Brain microvascular endothelial cell (primary cell): ENCODE measurements around the gene FBXO48.

Source experiments
- DNase-seq: peaks from one replicate; pipeline ENCODE4 v3.0.0-alpha.2; 2020
- H3K27ac ChIP-seq: fragments of 250-450 bp; sonication (Bioruptor Pico); 2 replicates; pipeline ENCODE4 v1.5.1; 2020; ENCODE audit warnings: mild to moderate bottlenecking, moderate library complexity
- H3K27me3 ChIP-seq: fragments of 250-450 bp; sonication (Bioruptor Pico); replicated peaks from 2 replicates; pipeline ENCODE4 v1.5.1; 2020; ENCODE audit warnings: mild to moderate bottlenecking
- H3K36me3 ChIP-seq: fragments of 250-450 bp; sonication (Bioruptor Pico); replicated peaks from 2 replicates; pipeline ENCODE4 v1.5.1; 2020; ENCODE audit warnings: mild to moderate bottlenecking
- H3K4me3 ChIP-seq: 2 replicates; pipeline ENCODE4 v1.5.1; 2011; ENCODE audit warnings: low read depth, mild to moderate bottlenecking, control low read depth, low read length, moderate library complexity
- in situ Hi-C: cut with HindIII; loops from 2 replicates; pipeline ENCODE4 v1.10.0; 2017; ENCODE audit warnings: low sequenced_read_pairs, low pct_ligation_motif_present
- TF ChIP-seq, protein P1 (sequence below): IDR thresholded peaks from 2 replicates; pipeline ENCODE4 v1.5.1; 2011; ENCODE audit warnings: low read depth, mild to moderate bottlenecking, moderate library complexity, low read length, control low read depth, inconsistent platforms; ENCODE audit errors: missing control alignments

FBXO48 gene

DNA sequence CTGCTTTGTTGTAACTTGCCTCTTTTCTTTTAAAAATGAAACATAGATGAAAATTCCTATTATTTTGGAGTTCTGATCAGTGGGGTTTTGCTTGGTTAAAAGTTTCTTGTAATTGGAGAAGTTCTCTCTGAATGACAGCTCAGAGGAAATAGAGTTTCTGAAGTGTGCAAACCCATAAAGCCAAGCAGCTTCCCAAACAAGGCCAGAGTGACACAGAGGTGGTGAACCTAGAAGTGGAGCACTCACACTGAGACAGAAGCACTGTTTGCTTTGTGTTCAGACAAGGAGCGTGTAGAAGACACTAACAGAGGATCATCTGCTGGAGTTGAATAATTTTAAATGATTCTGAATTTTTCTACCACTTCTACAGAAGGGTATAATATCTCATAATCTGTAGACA is 49.2 kb downstream of the FBXO48 start:
- in situ Hi-C loops, result no loop called here
- no peak for DNase-seq
- H3K4me3 ChIP-seq, result no peak overlapping the region
- H3K27me3 ChIP-seq, result no peaks in the 10 kb centered on the region
- no peaks in the 10 kb centered on the region for H3K36me3 ChIP-seq
- no peak overlapping the region for H3K27ac ChIP-seq
- TF ChIP-seq, protein P1, sequence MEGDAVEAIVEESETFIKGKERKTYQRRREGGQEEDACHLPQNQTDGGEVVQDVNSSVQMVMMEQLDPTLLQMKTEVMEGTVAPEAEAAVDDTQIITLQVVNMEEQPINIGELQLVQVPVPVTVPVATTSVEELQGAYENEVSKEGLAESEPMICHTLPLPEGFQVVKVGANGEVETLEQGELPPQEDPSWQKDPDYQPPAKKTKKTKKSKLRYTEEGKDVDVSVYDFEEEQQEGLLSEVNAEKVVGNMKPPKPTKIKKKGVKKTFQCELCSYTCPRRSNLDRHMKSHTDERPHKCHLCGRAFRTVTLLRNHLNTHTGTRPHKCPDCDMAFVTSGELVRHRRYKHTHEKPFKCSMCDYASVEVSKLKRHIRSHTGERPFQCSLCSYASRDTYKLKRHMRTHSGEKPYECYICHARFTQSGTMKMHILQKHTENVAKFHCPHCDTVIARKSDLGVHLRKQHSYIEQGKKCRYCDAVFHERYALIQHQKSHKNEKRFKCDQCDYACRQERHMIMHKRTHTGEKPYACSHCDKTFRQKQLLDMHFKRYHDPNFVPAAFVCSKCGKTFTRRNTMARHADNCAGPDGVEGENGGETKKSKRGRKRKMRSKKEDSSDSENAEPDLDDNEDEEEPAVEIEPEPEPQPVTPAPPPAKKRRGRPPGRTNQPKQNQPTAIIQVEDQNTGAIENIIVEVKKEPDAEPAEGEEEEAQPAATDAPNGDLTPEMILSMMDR, result no peak

DNA sequence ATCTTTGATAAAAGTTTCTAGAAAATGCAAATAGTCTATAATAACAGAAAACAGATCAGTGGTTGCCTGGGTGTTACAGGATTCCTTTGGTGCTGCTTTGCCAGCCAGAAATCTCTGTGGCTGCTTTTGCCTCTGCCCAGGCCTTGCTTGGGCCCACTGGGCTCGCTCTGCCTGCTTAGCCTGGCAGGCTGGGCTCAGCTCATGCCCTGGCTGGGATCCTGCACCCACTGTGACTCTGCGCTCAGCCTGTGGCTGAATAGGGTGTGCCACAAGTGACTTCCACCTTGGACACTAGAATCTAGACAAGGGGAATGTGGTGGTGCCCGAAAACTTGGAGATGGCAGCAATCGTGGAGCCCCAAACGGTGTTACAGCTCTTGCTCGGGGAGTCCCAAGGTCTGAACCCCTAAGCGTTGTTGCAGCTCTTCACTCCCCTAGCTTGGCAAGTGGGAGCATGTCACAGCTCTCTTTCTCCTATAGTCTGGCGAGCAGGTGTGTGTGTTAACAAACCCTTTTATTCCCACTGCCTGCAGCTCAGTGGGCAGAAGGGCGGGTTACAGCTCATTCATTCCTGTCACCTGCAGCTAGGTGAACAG is 50.9 kb downstream of the FBXO48 start:
- no peaks in the 10 kb centered on the region for H3K27me3 ChIP-seq
- no peak overlapping the region for H3K27ac ChIP-seq
- TF ChIP-seq, protein P1, result no peak
- H3K4me3 ChIP-seq, result no peak overlapping the region
- in situ Hi-C loops, result no loop called here
- no peaks in the 10 kb centered on the region for H3K36me3 ChIP-seq
- no peak for DNase-seq

DNA sequence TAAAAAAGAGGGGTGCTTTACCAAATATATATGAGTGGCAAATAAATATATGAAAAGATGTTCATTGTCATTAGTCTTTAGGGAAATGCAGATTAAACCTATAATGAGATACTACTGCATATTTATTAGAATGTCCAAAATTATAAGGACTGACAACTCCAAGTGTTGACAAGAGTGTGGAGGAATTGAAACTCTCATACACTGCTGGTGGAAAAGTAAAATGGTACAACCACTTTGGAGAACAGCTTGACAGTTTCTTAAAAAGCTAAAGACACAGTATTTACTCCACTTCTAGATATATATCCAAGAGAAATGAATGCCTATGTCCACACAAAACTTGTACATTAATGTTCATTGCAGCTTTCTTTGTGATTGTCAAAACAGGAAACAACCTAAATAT is 51.6 kb downstream of the FBXO48 start:
- Histone ChIP-seq H3K4me3 (no peak overlapping the region), H3K27ac (no peak overlapping the region), H3K36me3 (no peaks in the 10 kb centered on the region), H3K27me3 (no peaks in the 10 kb centered on the region)
- in situ Hi-C loops, result no loop called here
- TF ChIP-seq, protein P1, result no peak
- DNase-seq, result no peak

DNA sequence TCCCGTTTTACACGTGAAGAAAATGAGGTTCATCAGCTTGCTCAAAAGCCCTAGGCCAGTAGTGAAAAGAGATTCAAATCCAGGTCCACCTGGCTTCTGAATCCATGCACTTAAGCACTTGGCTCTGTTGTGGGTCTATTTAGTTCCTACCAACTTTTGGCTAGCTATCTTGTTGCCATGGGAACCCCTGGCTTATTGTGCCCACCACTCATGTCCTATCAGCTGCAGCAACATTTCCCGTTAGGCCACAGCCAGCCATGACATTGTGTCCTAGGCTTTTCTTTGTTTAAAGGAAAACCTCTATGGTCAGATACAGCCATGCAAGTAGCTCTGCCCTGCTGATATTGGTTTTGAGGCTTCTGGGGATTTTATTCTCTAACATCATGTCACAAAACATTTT is 52.2 kb downstream of the FBXO48 start:
- DNase-seq, result no peak
- no peaks in the 10 kb centered on the region for H3K36me3 ChIP-seq
- no peak overlapping the region for H3K27ac ChIP-seq
- TF ChIP-seq, protein P1, result no peak
- in situ Hi-C loops, result no loop called here
- no peak overlapping the region for H3K4me3 ChIP-seq
- no peaks in the 10 kb centered on the region for H3K27me3 ChIP-seq

DNA sequence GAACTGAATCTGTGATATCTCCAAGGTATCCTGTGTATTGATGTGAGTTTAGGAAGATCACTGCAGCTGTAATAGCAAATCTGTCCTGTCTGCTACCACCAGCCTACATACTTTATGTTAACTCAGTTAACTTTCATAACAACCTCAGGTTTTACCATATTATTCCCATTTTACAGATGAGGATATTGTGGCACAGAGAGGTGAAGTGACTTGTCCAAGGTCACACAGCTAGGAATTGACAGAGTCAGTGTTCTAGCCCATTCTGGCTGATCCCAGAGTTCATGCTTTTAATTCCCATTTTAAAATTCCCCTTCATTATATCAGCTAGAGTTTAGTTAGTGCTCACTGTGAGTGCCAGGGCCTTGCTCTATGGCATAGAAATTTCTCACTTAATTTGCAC is 52.6 kb downstream of the FBXO48 start:
- TF ChIP-seq, protein P1, result no peak
- in situ Hi-C loops, result no loop called here
- no peak for DNase-seq

DNA sequence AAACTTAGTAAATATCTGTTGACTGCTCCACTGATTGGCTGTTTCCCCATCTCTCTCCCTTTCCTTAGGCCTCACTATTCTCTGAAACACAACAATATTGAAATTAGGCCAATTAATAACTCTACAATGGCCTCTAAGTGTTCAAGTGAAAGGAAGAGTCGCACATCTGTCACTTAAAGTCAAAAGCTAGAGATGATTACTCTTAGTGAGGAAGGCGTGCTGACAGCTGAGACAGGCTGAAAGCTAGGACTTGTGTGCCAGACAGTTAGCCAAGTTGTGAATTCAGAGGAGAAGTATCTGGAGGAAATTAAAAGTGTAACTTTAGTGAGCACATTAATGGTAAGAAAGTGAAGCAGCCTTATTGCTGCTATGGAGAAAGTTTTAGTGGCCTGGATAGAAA is 53.6 kb downstream of the FBXO48 start:
- in situ Hi-C loops, result no loop called here
- Histone ChIP-seq H3K27me3 (no peaks in the 10 kb centered on the region), H3K4me3 (no peak overlapping the region), H3K36me3 (no peaks in the 10 kb centered on the region), H3K27ac (no peak overlapping the region)
- no peak for DNase-seq
- TF ChIP-seq, protein P1, result no peak

More for the DNA sequence above, 52.6 kb downstream of the FBXO48 start:
- Histone ChIP-seq H3K4me3 (no peak overlapping the region), H3K27me3 (no peaks in the 10 kb centered on the region), H3K36me3 (no peaks in the 10 kb centered on the region), H3K27ac (no peak overlapping the region)
